Mononuclear cell (primary cell): ENCODE data around the gene KCNJ15. TPM values are rescaled to one million over a fixed set of nuclear protein-coding genes. Genes with fewer than 3 reads are reported as not detected.

Experiments used
- H3K27me3 ChIP-seq: 2 replicates; pipeline ENCODE4 v1.6.0; 2011; ENCODE audit warnings: low read length, control low read depth; ENCODE audit not compliant: insufficient read depth
- H3K4me1 ChIP-seq: 2 replicates; pipeline ENCODE4 v1.5.1; 2011; ENCODE audit warnings: mild to moderate bottlenecking, low read length, control low read depth; ENCODE audit not compliant: insufficient read depth
- H3K4me3 ChIP-seq: 2 replicates; pipeline ENCODE4 v1.5.1; 2011; ENCODE audit warnings: mild to moderate bottlenecking, low read length, moderate library complexity
- H3K9me3 ChIP-seq: 2 replicates; pipeline ENCODE4 v1.5.1; 2011; ENCODE audit warnings: low read depth, mild to moderate bottlenecking, control low read depth, low read length
- total RNA-seq: library from RNA; depleted of rRNA; stranded (reverse); fragments of >200 nt; gene quantifications from one replicate; pipeline ENCODE4 v1.2.3, GENCODE V29; 2012

KCNJ15 gene
- total RNA-seq, 1 donor, result 0.42 TPM

DNA sequence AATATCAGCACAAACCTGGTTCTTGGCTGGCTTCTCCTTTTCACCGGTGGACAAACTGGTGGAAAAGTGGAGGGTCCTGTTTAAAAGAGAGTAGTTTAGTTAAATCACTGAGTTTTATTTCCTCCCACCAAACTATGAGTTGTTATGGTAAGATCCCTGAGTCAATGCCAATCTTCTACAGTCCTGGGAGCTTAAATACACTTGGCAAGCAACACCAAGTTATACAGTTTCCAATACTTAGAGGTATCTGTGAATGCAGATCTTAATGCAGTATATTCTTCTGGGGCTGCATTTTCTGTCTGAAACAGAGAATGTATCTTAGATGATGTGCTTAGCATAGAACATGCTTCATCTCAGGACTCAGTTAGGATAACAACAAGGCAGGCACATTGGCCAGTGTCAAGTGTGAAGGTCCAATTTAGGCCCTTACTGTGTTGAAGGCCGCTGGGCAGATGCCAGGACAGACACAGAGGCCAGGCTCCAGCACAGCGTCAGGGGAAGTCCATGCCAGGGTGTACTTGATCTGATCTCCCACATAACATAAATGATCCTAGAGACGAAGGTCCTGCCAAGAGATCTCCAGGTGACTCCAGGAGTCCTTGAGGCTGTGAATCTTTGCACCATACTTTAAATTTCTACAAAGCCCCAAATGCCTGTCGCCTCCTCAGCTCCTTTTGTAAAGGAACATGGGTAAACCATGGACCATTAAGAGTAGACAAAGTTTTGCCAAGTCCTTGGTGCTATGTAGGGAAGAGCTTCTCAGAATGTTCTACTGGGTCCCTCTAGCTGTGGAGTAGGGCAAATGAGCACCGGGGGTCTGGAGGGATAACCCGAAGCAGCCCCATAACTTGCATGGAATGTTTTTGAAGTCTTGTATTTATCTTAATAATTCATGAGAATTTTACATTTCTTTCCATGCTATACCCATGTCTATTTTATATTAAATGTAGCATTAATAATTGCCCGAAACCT is 76.8 kb downstream of the KCNJ15 start:
- Histone ChIP-seq H3K4me1 (peaks cover 4% of the 10 kb centered on the region), H3K9me3 (no peaks in the 10 kb centered on the region), H3K4me3 (no peak overlapping the region), H3K27me3 (no peaks in the 10 kb centered on the region)

DNA sequence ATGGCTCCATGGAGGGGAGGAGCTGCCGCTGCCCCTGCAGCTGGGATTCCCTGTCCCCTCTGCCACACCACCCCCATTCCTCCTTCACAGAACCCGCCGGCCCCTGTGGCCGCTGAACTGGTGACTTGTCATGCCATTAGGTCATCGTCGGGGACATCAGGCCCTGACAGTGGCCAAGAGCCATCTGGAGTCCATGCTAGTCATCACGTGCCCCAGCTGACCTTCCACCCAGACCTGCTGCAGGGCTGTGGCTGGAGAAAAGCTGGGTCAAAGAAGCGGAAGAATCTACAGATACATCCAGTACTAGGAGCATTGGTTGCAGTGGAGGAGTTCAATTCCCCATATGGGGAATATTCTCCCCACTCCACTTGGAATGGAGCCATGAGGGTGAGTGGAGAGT is 78.1 kb downstream of the KCNJ15 start:
- Histone ChIP-seq H3K4me1 (peaks cover 4% of the 10 kb centered on the region), H3K4me3 (no peak overlapping the region), H3K9me3 (no peaks in the 10 kb centered on the region), H3K27me3 (no peaks in the 10 kb centered on the region)

DNA sequence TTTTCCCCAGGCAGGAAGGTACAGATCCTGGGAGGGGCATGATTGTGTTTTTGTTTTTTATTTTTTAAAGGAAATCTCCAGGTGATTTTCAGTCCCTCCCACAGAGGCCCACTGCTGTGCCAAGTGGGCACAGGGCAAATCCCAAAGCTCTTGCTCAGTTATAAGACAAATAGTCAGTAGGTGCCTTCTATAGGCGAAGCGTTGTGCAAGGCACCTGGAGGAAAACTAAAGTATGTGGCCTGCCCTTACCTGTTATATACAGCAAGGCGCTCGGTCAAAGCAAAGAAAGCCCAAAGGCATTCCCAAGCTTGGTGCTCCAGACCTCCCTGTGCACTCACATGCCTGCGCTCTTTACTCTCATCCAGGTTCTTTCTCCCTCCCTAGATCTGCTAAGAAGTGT is 81.0 kb downstream of the KCNJ15 start:
- H3K9me3 ChIP-seq, result no peaks in the 10 kb centered on the region
- no peaks in the 10 kb centered on the region for H3K4me1 ChIP-seq
- no peak overlapping the region for H3K4me3 ChIP-seq
- H3K27me3 ChIP-seq, result no peaks in the 10 kb centered on the region

DNA sequence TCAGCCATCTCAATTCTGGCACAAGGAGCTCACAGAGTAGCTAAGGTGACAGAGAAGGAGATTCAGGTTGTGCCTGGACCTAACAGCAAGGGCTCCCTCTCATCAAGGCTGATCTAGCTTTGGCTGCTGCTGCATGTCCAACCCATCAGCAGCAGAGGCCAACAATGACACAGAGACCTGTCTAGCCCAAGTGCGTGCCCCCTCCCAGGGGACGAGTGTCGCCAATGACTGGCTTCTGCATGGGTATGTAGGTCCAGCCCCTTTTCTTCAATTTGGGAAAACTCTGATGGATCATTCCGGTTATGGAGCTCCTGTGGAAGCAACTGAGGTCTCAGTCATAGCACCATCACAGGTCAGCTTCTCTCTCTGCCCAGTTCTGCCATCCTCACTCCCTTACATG is 83.3 kb downstream of the KCNJ15 start:
- Histone ChIP-seq H3K9me3 (no peaks in the 10 kb centered on the region), H3K4me1 (no peaks in the 10 kb centered on the region), H3K27me3 (no peaks in the 10 kb centered on the region), H3K4me3 (no peak overlapping the region)

DNA sequence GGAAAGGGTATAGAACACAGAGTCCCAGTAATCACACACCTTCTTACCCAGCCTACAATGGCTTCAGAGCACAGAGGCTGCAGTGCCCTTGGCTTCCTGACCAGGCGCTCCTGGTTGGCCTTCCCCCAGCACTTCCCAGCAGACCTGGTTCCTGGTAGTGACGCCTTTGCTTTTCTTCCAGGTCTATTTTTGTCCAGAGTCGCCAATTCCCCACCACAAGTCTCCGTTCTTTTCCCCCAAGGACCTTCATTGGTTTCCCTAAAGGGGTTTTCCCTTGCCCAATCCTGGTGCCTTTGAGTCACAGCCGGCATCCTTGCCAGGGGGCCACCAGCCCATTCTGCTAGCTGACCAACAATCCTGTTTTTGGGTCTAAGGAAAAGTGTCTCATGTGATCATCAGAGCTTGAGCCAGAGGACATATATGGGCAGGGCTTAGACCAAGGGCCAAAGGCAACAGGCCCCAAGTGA is 84.8 kb downstream of the KCNJ15 start:
- H3K27me3 ChIP-seq, result no peaks in the 10 kb centered on the region
- peaks cover 5% of the 10 kb centered on the region for H3K4me1 ChIP-seq
- H3K9me3 ChIP-seq, result no peaks in the 10 kb centered on the region
- no peak overlapping the region for H3K4me3 ChIP-seq

DNA sequence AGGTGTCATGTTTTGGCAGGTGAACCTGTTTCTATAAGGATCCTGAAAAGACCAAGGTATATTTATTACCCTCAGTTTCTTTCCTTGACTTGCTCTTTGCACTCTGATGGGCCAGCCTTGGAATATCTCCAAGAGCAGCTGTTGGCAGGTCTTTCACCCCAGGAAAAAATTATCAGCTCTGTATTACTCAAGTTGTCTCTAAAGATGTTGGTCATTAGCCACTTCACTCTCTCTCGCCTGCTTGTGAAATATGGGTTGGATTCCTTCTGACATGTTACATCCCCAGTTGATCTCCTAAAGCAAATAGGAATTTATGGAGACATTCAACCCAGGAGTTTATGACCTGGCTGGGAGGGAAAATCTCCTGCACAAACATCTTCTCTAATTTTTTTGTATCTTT is 85.9 kb downstream of the KCNJ15 start:
- Histone ChIP-seq H3K9me3 (no peaks in the 10 kb centered on the region), H3K4me1 (peaks cover 5% of the 10 kb centered on the region), H3K4me3 (no peak overlapping the region), H3K27me3 (no peaks in the 10 kb centered on the region)

DNA sequence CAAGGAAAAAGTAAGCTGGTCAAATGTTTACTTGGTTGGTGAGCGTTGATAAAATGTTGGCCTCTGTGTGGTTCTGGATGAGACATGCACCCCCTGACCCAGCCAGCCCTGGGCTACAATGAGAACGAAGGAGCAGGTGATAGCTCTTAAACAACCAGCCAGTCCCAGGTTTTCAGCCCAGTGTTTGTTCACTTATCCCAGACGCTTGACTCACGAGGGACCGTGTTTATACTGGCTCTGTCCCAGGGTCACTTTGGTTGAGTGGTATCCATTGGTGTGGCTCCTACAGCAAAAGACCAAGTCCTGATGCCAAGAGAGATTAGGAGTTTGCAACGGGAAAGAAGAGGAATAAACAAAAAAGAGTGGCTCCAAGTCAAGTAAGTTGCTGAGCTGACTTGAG is 86.9 kb downstream of the KCNJ15 start:
- H3K4me3 ChIP-seq, result no peak overlapping the region
- no peaks in the 10 kb centered on the region for H3K27me3 ChIP-seq
- no peaks in the 10 kb centered on the region for H3K9me3 ChIP-seq
- peaks cover 5% of the 10 kb centered on the region for H3K4me1 ChIP-seq

DNA sequence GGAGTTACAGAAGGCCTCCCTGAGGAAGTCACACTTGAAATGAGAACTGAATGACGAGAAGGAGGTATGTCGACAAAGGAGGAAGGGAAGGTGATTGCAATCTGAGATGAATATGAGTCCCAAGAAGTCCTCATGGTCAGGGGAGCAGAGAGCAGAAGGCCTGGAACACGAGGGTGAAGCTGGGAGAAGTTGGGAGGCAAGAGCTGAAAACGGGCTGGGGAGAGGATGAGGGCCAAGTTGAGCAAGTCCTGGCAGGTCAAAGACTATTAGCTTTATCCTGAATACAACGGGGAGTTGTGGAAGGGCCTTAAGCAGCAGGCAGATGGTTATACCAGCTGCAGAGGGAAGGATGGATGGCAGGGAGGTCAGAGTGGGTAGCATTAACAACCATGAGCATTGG is 89.5 kb downstream of the KCNJ15 start:
- Histone ChIP-seq H3K4me1 (peaks cover 16% of the 10 kb centered on the region), H3K4me3 (no peak overlapping the region), H3K9me3 (no peaks in the 10 kb centered on the region), H3K27me3 (no peaks in the 10 kb centered on the region)

DNA sequence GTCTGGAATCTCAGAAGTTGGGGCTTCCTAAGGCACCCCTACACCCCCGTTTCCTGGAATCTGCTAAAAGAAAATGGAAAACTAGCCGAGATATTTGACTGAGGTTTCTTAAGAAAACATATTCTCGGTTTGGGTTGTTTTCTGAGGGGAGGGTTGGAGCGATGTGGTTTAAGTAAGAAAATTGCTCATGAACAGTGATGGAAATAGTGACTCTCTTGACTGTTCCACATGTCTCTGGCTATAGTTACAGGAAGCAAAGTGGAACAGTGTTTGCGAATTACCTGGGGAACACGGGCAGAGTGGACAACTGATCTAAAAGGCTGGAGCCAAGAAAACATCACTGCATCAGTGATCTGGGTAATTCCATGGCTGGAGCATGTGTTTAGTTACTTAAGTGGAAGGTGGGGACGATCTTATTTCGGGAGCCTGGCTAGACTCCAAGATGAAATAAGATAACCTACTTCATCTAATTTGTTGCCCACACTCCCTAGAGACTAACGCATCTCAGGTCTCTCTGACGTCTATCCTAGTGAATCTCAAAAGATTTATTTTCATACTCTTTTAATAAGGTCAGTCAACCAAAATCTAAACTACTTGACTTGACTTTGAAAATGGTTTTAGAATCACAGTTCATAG is 92.4 kb downstream of the KCNJ15 start:
- no peak overlapping the region for H3K4me3 ChIP-seq
- no peaks in the 10 kb centered on the region for H3K9me3 ChIP-seq
- peaks cover 32% of the 10 kb centered on the region for H3K4me1 ChIP-seq
- no peaks in the 10 kb centered on the region for H3K27me3 ChIP-seq

DNA sequence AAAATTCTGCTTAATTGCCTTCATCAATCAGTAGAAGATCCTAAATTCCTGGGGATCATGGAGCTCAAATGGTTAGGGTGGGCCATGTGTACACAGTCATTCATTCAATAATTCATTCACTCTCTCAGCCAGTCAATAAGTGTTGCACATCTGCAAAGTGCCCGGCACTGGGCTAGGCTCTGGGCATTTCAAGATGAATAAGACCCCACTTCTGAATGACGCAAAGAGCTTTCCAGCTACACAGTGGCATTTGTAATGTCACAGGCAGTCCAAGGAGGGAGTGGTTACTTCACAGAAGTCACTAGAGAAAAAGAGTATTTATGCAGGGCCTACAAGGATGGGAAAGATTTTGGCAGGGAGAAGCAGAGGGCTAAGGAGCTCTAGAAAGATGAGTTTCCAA is 93.2 kb downstream of the KCNJ15 start:
- H3K9me3 ChIP-seq, result no peaks in the 10 kb centered on the region
- H3K27me3 ChIP-seq, result no peaks in the 10 kb centered on the region
- no peak overlapping the region for H3K4me3 ChIP-seq
- peaks cover 32% of the 10 kb centered on the region for H3K4me1 ChIP-seq

DNA sequence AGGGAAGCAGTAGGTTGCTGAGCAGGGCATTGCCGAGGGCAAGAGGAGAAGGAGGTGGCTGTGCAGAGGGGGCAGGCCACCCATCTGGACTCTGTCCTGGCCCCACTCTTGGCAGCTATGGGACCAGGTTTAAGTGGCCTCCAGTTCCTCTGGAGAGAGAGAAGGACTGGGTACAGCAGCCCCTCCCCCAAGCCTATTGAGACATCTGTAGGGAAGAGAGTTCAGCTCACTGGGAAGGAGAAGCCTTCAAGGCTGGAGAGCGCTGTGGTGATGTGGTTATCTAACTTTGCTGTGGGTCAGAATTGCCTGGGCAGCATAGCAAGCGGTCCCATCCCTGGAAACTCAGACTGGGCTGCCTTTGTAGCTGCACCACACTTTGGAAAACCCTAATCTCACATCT is 93.9 kb downstream of the KCNJ15 start:
- no peaks in the 10 kb centered on the region for H3K9me3 ChIP-seq
- no peak overlapping the region for H3K4me3 ChIP-seq
- H3K27me3 ChIP-seq, result no peaks in the 10 kb centered on the region
- H3K4me1 ChIP-seq, result peaks cover 32% of the 10 kb centered on the region

DNA sequence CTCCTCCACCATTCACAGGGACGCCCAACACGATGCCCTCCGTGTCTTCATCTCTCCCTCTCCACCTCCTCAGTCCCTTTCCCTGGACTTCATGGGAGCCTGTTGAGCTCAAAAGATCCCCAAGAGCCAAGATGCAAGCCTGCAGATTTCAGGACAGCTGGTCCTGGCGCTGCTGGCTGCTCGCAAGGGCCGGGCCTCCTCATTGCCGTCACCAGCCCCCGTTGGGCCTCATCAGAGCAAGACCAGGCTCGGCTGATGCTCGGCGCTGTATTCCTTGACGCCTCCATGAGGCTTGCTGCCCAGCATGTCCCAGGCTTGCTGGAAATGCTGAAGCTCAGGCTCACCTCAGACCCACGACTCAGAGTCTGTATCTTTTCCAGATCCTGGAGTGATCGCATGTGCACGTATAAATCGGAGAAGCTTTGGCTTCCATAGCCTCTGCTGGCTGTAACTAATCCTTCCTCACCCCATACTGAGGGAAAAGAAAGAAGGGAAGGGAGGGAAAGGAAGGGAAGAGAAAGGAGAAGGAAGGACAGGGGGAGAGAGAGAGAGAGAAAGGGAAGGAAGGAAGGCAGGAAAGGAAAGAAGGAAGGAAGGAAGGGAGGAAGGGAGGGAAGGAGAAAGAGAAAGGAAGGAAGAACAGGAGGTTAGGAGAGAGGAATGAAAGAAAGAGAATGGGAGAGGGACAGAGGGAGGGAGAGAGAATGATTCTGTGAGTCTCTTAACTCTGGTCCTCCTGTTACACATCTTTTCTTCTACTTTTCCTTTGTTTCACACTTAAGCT is 94.6 kb downstream of the KCNJ15 start:
- peaks cover 27% of the 10 kb centered on the region for H3K4me1 ChIP-seq
- no peaks in the 10 kb centered on the region for H3K9me3 ChIP-seq
- H3K4me3 ChIP-seq, result no peak overlapping the region

DNA sequence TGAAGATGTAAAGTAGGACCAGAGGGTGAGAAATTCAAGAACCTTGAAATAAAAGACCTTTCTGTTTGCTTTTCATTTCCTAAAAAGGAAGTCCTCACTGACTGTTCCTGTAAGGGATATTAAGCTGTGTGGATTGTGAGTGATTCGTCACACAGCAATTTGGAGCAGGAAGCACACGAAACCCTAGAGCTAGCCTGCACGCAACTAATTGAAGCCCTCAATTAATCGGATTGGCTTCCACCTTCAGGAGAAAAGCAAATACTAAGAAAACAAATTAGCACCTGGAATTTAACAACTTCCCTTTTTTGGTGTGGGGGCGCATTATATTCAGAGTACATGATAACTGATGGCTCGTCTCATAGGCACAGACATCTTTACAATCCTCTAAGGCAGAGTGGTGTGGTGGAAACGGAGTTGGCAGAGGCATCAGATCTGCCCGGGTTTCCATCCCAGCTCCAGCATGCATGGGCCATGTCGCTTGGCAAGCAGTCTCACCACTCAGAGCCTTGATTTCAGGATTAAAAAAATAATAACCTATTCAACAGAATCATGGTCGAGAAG is 95.2 kb downstream of the KCNJ15 start:
- Histone ChIP-seq H3K27me3 (no peaks in the 10 kb centered on the region), H3K9me3 (no peaks in the 10 kb centered on the region), H3K4me1 (peaks cover 27% of the 10 kb centered on the region), H3K4me3 (no peak overlapping the region)

More for the DNA sequence above, 94.6 kb downstream of the KCNJ15 start:
- no peaks in the 10 kb centered on the region for H3K27me3 ChIP-seq

DNA sequence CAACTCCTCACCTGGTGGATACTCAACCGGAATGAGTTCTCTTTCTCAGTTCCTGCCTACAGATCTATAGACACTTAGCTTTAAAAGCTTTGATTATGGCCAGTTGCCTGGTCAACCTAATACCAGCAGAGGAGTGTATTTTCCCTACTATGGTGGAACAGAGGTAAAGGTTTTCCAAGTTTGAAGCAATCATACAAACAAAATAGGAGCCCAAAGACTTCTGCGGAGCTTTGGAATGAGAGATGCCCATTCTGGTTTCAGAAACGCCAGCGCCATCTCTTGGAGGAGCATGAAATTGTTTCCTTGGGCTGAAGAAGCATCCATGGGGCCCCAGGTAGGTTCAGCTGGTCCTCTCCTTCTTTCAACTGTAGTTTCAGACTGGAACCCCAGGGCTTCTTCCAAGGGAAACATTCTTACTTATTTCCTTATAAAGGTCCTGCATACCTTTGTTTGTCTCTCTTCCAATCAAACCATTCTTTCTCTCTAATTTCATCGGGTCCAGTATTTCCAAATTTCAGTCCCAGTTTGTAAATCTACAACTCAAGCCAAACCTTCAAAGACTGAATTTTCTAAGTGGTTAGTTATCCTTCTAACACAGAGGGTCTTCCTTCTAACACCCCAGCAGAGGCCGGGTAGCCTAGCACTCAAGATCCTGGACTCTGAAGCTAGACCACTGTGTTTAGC is 95.9 kb downstream of the KCNJ15 start:
- Histone ChIP-seq H3K27me3 (no peaks in the 10 kb centered on the region), H3K4me1 (peaks cover 27% of the 10 kb centered on the region), H3K4me3 (no peak overlapping the region), H3K9me3 (no peaks in the 10 kb centered on the region)
